Measurements from ENCODE around the gene FGFR2. TPM values are rescaled to one million over a fixed set of nuclear protein-coding genes. Genes with fewer than 3 reads are reported as not detected.

Gene FGFR2
- total RNA-seq, 1 experiment from 2014 or later, result 19.7 TPM

DNA sequence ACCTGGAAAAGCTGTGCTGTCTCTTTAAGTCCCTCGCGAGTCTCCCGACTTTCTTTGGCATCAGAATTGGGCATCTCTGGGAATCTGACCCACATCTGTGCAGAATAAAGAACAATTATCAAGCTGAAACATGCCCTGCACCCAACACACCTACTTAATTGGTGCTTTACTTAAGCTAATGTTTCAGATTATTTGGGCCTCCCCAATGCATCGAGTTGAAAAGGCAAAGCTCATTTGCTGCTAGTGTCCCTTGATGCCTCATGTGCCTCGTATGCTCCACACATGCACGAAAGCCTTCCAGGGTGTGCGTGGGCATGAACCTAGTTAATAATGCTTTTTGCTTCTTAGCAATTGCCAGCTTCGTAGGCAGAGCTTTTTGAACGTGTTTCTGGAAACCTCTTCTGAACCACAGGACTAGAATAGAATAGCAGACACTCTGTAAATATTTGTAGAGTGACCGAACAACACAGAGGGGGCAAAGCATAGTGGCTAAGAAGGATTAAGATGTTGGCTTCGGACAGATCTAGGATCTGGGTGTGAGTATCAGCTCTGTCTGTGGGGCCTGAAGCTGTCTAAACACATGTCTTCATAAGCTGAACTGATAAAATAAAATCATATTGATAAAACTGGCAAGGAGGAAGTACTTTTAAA, 26.7 kb upstream of the FGFR2 start:
- Histone ChIP-seq H3K4me3 (replicated peaks in 1 of 2; ENCODE audit: low read depth in 1 of 2, low read length in 2 of 2) (no peak overlapping the region), H4K20me1 (ENCODE audit: insufficient read depth) (no peaks in the 10 kb centered on the region), H3K4me1 (ENCODE audit: control insufficient read depth in 1 of 2, insufficient read depth in 2 of 2, low read length in 2 of 2) (no peaks in the 10 kb centered on the region), H2AFZ (ENCODE audit: low read depth, low read length, poor library complexity, severe bottlenecking) (no peak overlapping the region), H3K27ac (ENCODE audit: low read depth, low read length) (no peak overlapping the region), H3K36me3 (ENCODE audit: control insufficient read depth in 1 of 2, insufficient read depth in 2 of 2, low read length in 2 of 2) (no peaks in the 10 kb centered on the region), H3K79me2 (ENCODE audit: insufficient read depth, low read length) (no peaks in the 10 kb centered on the region), H3K9ac (ENCODE audit: low read length) (no peak overlapping the region), H3K27me3 (ENCODE audit: insufficient read depth, low read length) (peaks cover 38% of the 10 kb centered on the region), H3K9me2 (ENCODE audit: insufficient read depth) (no peaks in the 10 kb centered on the region), H3K9me3 (ENCODE audit: control insufficient read depth in 1 of 2, insufficient read depth in 1 of 2, low read depth in 1 of 2, low read length in 2 of 2) (no peaks in the 10 kb centered on the region), H3K4me2 (ENCODE audit: low read length) (no peak overlapping the region)
- TF ChIP-seq RAD21 (IDR thresholded peaks at IDR 0.05; ENCODE audit: low read depth), result no peak
- TF ChIP-seq, protein P1, sequence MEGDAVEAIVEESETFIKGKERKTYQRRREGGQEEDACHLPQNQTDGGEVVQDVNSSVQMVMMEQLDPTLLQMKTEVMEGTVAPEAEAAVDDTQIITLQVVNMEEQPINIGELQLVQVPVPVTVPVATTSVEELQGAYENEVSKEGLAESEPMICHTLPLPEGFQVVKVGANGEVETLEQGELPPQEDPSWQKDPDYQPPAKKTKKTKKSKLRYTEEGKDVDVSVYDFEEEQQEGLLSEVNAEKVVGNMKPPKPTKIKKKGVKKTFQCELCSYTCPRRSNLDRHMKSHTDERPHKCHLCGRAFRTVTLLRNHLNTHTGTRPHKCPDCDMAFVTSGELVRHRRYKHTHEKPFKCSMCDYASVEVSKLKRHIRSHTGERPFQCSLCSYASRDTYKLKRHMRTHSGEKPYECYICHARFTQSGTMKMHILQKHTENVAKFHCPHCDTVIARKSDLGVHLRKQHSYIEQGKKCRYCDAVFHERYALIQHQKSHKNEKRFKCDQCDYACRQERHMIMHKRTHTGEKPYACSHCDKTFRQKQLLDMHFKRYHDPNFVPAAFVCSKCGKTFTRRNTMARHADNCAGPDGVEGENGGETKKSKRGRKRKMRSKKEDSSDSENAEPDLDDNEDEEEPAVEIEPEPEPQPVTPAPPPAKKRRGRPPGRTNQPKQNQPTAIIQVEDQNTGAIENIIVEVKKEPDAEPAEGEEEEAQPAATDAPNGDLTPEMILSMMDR (IDR thresholded peaks at IDR 0.05 in 2 of 3, conservative IDR thresholded peaks at IDR 0.05 in 1 of 3; ENCODE audit: borderline replicate concordance in 1 of 3, insufficient read depth in 1 of 3, low read depth in 2 of 3, low read length in 2 of 3), result no peak
- no peak for TF ChIP-seq POLR2A (IDR thresholded peaks at IDR 0.05; ENCODE audit: borderline replicate concordance, extremely low read depth, insufficient read depth, insufficient read length)
- no peak for TF ChIP-seq CEBPB (IDR thresholded peaks at IDR 0.05; ENCODE audit: low read depth)
- TF ChIP-seq FOSL1 (IDR thresholded peaks at IDR 0.05; ENCODE audit: low read depth), result no peak
- TF ChIP-seq EZH2 (IDR thresholded peaks at IDR 0.05), result no peak
- TF ChIP-seq, protein P2, sequence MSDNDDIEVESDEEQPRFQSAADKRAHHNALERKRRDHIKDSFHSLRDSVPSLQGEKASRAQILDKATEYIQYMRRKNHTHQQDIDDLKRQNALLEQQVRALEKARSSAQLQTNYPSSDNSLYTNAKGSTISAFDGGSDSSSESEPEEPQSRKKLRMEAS (IDR thresholded peaks at IDR 0.05), result no peak
- no peak for ATAC-seq
- intact Hi-C loops (cut with micrococcal nuclease), result no loop called here
- ChIA-PET POLR2A (no interaction called here), CTCF (no interaction called here), RAD21 (ENCODE audit: low non-redundant PET in 1 of 2, low total read pairs in 2 of 2, uncharacterized antibody in 2 of 2, unreplicated experiment in 2 of 2) (no interaction called here)
- BruUV-seq (replicated peaks), result no TSS peak
- DNase-seq (ENCODE audit: low read depth, low spot score), result no peak

DNA sequence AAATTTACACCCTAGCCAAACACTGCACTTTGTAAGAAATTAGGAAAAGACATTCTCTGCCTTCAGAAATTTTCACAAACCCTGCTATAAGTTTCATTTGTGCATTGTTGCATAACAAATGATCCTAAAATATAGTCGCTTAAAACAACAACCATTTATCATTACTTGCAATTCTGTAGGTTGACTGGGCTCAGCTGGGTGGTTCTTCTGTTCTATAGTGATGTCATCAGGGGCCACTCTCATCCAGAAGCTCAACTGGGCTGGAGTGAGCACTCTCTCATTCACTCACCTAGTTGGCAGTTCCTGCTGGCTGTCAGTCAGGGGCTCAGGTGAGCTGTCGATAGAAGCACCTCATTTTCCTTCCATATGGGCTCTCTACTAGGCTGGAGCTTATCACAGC, 20.7 kb upstream of the FGFR2 start:
- Histone ChIP-seq H3K9me2 (ENCODE audit: insufficient read depth) (no peaks in the 10 kb centered on the region), H3K79me2 (ENCODE audit: insufficient read depth, low read length) (no peaks in the 10 kb centered on the region), H3K4me2 (ENCODE audit: low read length) (no peak overlapping the region), H3K27ac (ENCODE audit: low read depth, low read length) (no peak overlapping the region), H2AFZ (ENCODE audit: low read depth, low read length, poor library complexity, severe bottlenecking) (no peak overlapping the region), H3K9me3 (ENCODE audit: control insufficient read depth in 1 of 2, insufficient read depth in 1 of 2, low read depth in 1 of 2, low read length in 2 of 2) (no peaks in the 10 kb centered on the region), H3K4me1 (ENCODE audit: control insufficient read depth in 1 of 2, insufficient read depth in 2 of 2, low read length in 2 of 2) (no peaks in the 10 kb centered on the region), H3K27me3 (ENCODE audit: insufficient read depth, low read length) (peaks cover 19% of the 10 kb centered on the region; the same call in 1 of the 2 replicates), H3K9ac (ENCODE audit: low read length) (no peak overlapping the region), H4K20me1 (ENCODE audit: insufficient read depth) (no peaks in the 10 kb centered on the region), H3K36me3 (ENCODE audit: control insufficient read depth in 1 of 2, insufficient read depth in 2 of 2, low read length in 2 of 2) (no peaks in the 10 kb centered on the region), H3K4me3 (replicated peaks in 1 of 2; ENCODE audit: low read depth in 1 of 2, low read length in 2 of 2) (no peak overlapping the region)
- ChIA-PET POLR2A (no interaction called here), RAD21 (ENCODE audit: low non-redundant PET in 1 of 2, low total read pairs in 2 of 2, uncharacterized antibody in 2 of 2, unreplicated experiment in 2 of 2) (no interaction called here), CTCF (no interaction called here)
- DNase-seq (ENCODE audit: low read depth, low spot score) (no peak), ATAC-seq (no peak)
- no TSS peak for BruUV-seq (replicated peaks)
- intact Hi-C loops (cut with micrococcal nuclease), result no loop called here
- TF ChIP-seq ZNF274 (IDR thresholded peaks at IDR 0.05; ENCODE audit: low read depth, low read length) (no peak), EZH2phosphoT487 (IDR thresholded peaks at IDR 0.05; ENCODE audit: borderline replicate concordance) (no peak), POLR2AphosphoS5 (IDR thresholded peaks at IDR 0.05; ENCODE audit: low read depth, low read length) (no peak), CBX3 (IDR thresholded peaks at IDR 0.05; ENCODE audit: low read depth) (no peak), SIN3A (IDR thresholded peaks at IDR 0.05; ENCODE audit: low read depth) (no peak), ZFX (IDR thresholded peaks at IDR 0.05) (no peak)
- TF ChIP-seq, protein P3, sequence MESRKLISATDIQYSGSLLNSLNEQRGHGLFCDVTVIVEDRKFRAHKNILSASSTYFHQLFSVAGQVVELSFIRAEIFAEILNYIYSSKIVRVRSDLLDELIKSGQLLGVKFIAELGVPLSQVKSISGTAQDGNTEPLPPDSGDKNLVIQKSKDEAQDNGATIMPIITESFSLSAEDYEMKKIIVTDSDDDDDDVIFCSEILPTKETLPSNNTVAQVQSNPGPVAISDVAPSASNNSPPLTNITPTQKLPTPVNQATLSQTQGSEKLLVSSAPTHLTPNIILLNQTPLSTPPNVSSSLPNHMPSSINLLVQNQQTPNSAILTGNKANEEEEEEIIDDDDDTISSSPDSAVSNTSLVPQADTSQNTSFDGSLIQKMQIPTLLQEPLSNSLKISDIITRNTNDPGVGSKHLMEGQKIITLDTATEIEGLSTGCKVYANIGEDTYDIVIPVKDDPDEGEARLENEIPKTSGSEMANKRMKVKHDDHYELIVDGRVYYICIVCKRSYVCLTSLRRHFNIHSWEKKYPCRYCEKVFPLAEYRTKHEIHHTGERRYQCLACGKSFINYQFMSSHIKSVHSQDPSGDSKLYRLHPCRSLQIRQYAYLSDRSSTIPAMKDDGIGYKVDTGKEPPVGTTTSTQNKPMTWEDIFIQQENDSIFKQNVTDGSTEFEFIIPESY (IDR thresholded peaks at IDR 0.05; ENCODE audit: extremely low read depth, insufficient replicate concordance, low read length), result no peak
- TF ChIP-seq, protein P1 (IDR thresholded peaks at IDR 0.05 in 2 of 3, conservative IDR thresholded peaks at IDR 0.05 in 1 of 3; ENCODE audit: borderline replicate concordance in 1 of 3, insufficient read depth in 1 of 3, low read depth in 2 of 3, low read length in 2 of 3), result no peak
